DND-41 (cell line): Measurements from ENCODE around the gene ITGB7.

ENCODE experiments used
- ATAC-seq: fragments of 200-7000 bp; cut with Tn5 transposase; 3 replicates; pipeline ENCODE4 v1.9.1; 2021; ENCODE audit warnings: low read depth; ENCODE audit not compliant: insufficient read depth
- DNase-seq: peaks from one replicate; pipeline ENCODE4 v3.0.0-alpha.2; 2020
- H2AFZ ChIP-seq: 2 replicates; pipeline ENCODE4 v1.6.0; 2012; ENCODE audit warnings: low read depth, low read length
- H3K27ac ChIP-seq: 2 replicates; pipeline ENCODE4 v1.5.1; 2012; ENCODE audit warnings: low read length, inconsistent platforms
- H3K27me3 ChIP-seq: fragments of 200-600 bp; sonication (generic); 2 replicates; pipeline ENCODE4 v1.6.0; 2012; ENCODE audit warnings: low read length, mild to moderate bottlenecking, inconsistent platforms; ENCODE audit not compliant: insufficient read depth, poor library complexity
- H3K36me3 ChIP-seq: 2 replicates; pipeline ENCODE4 v1.5.1; 2012; ENCODE audit warnings: low read length, inconsistent platforms; ENCODE audit not compliant: insufficient read depth
- H3K4me1 ChIP-seq: 2 replicates; pipeline ENCODE4 v1.5.1; 2012; ENCODE audit warnings: mild to moderate bottlenecking, low read length; ENCODE audit not compliant: insufficient read depth
- H3K4me2 ChIP-seq: 2 replicates; pipeline ENCODE4 v1.6.0; 2012; ENCODE audit warnings: mild to moderate bottlenecking, moderate library complexity, low read length, inconsistent platforms; ENCODE audit not compliant: insufficient read depth
- H3K4me3 ChIP-seq, 2 experiments: fragments of 200-600 bp in 1 of 2; shearing (Covaris generic) in 1 of 2; 2 replicates each; pipeline ENCODE4 v1.5.1; 2012 to 2016; ENCODE audit warnings: inconsistent platforms in 2 of 2, low read length in 2 of 2, mild to moderate bottlenecking in 2 of 2, low read depth in 1 of 2, moderate library complexity in 1 of 2
- H3K79me2 ChIP-seq: 2 replicates; pipeline ENCODE4 v1.6.0; 2012; ENCODE audit warnings: low read length, inconsistent platforms; ENCODE audit not compliant: insufficient read depth
- H3K9ac ChIP-seq: 2 replicates; pipeline ENCODE4 v1.6.0; 2012; ENCODE audit warnings: low read depth, mild to moderate bottlenecking, inconsistent platforms, low read length, moderate library complexity
- H3K9me3 ChIP-seq: 2 replicates; pipeline ENCODE4 v1.5.1; 2012; ENCODE audit warnings: low read length, moderate library complexity, mild to moderate bottlenecking, inconsistent platforms; ENCODE audit not compliant: insufficient read depth, severe bottlenecking
- H4K20me1 ChIP-seq: 2 replicates; pipeline ENCODE4 v1.6.0; 2012; ENCODE audit warnings: low read length; ENCODE audit not compliant: insufficient read depth
- EZH2 ChIP-seq: IDR thresholded peaks from 3 replicates; pipeline ENCODE4 v1.6.1; 2012; ENCODE audit warnings: borderline replicate concordance, low read depth, mild to moderate bottlenecking, moderate library complexity, low read length, inconsistent platforms; ENCODE audit not compliant: severe bottlenecking
- TF ChIP-seq, protein P1 (sequence below): IDR thresholded peaks from 2 replicates; pipeline ENCODE4 v1.5.1; 2012; ENCODE audit warnings: borderline replicate concordance, low read length, moderate library complexity, mild to moderate bottlenecking; ENCODE audit not compliant: poor library complexity, severe bottlenecking; ENCODE audit errors: extremely low read depth

ITGB7 gene

DNA sequence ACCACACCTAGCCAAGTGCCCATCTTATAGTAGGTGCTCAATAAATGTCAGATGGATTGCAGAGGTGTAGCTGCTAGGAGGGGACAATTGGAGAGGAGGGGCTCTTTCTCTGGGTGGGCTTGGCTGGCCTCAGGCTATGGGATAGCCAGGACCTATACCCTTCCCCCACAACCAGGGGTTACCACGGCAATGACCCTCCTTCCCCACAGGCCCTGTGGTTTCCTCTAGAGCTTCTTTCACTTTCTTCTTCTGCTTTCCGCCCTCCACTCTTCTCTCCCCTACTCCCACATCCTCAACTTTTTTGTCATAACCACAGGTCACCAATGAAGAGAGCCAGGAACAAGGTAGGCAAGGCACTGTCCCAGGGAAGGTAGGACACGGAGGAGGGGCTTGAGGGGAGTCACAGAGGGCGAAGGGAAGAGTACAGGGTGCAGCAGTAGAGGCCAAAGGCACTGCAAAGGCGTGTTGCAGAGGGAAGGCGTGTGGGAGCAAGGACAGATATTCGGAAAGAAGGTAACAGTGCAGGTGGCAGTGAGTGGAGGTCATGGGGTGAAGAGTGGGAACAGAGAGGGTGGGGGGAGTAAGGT lies 1.9 kb upstream of the ITGB7 start:
- Histone ChIP-seq H2AFZ (no peak overlapping the region), H3K9ac (no peak overlapping the region), H3K79me2 (no peaks in the 10 kb centered on the region)

DNA sequence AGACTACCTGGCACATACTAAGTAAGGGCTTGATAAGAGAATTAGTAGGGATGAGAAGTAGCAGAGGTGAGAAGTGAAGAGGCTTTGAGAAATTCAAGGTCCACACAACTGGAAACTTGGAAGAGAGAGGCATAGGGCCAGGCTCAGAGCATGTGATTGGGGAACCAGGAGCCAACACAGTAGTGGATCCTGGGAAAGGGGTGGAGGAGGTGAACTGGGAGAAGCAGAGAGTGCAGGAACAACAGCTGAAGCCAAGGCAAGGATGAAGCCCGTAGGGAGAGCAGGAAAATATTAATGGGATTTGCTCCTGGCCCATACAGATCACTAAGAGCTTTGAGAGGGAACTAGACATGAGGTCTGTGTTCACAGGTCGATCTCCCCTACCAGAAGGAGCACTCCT lies 1.4 kb upstream of the ITGB7 start:
- no peak overlapping the region for H3K27ac ChIP-seq
- no peak for DNase-seq

More for the DNA sequence above, 1.9 kb upstream of the ITGB7 start:
- DNase-seq (peak; percentile 57), ATAC-seq (peak; percentile 63)
- TF ChIP-seq EZH2, result no peak
- TF ChIP-seq, protein P1, sequence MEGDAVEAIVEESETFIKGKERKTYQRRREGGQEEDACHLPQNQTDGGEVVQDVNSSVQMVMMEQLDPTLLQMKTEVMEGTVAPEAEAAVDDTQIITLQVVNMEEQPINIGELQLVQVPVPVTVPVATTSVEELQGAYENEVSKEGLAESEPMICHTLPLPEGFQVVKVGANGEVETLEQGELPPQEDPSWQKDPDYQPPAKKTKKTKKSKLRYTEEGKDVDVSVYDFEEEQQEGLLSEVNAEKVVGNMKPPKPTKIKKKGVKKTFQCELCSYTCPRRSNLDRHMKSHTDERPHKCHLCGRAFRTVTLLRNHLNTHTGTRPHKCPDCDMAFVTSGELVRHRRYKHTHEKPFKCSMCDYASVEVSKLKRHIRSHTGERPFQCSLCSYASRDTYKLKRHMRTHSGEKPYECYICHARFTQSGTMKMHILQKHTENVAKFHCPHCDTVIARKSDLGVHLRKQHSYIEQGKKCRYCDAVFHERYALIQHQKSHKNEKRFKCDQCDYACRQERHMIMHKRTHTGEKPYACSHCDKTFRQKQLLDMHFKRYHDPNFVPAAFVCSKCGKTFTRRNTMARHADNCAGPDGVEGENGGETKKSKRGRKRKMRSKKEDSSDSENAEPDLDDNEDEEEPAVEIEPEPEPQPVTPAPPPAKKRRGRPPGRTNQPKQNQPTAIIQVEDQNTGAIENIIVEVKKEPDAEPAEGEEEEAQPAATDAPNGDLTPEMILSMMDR, result no peak
- H3K4me2 ChIP-seq, result peak overlapping the region; percentile 42; the same call in 1 of the 2 replicates
- no peaks in the 10 kb centered on the region for H3K9me3 ChIP-seq
- peaks cover 4% of the 10 kb centered on the region for H3K27me3 ChIP-seq
- H3K4me1 ChIP-seq, result peaks cover 14% of the 10 kb centered on the region
- H3K27ac ChIP-seq, result no peak overlapping the region
- no peaks in the 10 kb centered on the region for H3K36me3 ChIP-seq
- H4K20me1 ChIP-seq, result no peaks in the 10 kb centered on the region
- no peak overlapping the region for H3K4me3 ChIP-seq

DNA sequence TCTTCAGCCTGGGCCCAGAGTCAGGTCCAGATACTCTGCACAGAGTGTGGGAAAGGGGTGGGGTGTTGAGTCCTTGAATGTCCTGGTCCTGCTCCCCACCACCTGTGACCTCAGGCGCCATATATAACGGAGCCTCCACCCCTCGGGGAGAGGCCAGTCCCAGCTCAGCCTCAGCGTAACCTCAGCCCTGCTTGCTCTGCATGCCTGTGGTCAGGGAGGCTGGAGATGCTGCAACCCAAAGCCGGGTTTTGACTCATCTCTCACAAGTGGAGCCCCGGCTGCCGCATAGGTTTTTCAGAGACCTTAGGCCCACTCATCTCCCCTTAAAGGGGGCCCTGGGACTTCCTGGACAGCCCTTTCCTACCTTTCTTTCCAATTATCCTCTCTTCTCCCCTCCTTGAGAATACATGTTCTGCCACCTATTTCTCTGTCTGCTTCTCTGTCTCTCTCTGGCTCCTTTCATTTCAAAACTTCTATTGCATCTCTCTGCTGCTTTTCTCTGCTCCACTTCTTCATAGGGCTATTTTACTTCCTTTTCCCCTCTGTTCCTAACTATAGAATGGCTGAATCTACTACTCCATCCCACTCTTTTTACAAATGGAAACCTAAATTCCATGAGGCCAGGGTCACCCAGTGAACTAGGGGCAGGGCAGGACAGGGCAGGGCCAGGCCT lies 1.2 kb downstream of the ITGB7 start:
- no peak overlapping the region for H3K9ac ChIP-seq
- no peak for TF ChIP-seq EZH2
- TF ChIP-seq, protein P1, result no peak
- no peaks in the 10 kb centered on the region for H3K79me2 ChIP-seq
- no peak for DNase-seq
- H3K27ac ChIP-seq, result no peak overlapping the region
- H3K4me3 ChIP-seq, result no peak overlapping the region
- no peaks in the 10 kb centered on the region for H3K9me3 ChIP-seq
- H4K20me1 ChIP-seq, result no peaks in the 10 kb centered on the region
- H3K4me1 ChIP-seq, result peaks cover 8% of the 10 kb centered on the region
- H3K4me2 ChIP-seq, result no peak overlapping the region
- no peak overlapping the region for H2AFZ ChIP-seq
- no peak for ATAC-seq
- peaks cover 4% of the 10 kb centered on the region for H3K27me3 ChIP-seq
- H3K36me3 ChIP-seq, result no peaks in the 10 kb centered on the region

More for the DNA sequence above, 1.4 kb upstream of the ITGB7 start:
- Histone ChIP-seq H3K4me3 (no peak overlapping the region), H2AFZ (no peak overlapping the region), H3K9me3 (no peaks in the 10 kb centered on the region), H3K79me2 (no peaks in the 10 kb centered on the region), H3K9ac (no peak overlapping the region), H3K4me1 (peaks cover 12% of the 10 kb centered on the region), H3K27me3 (peaks cover 4% of the 10 kb centered on the region), H3K4me2 (no peak overlapping the region), H3K36me3 (no peaks in the 10 kb centered on the region), H4K20me1 (no peaks in the 10 kb centered on the region)
- no peak for TF ChIP-seq EZH2
- TF ChIP-seq, protein P1, result no peak
- no peak for ATAC-seq
